ENCODE measurements around the gene DMD. TPM values are rescaled to one million over a fixed set of nuclear protein-coding genes. Genes with fewer than 3 reads are reported as not detected.

Gene DMD
- total RNA-seq, 1 donor from 2014 or later: 1.7 TPM

GRCh38 chrX:31909850-31910572 is 1301.3 kb downstream of the DMD start:
- Mint-ChIP-seq H3K9me3 (ENCODE audit: unreplicated experiment) (peaks cover 1% of the 10 kb centered on the region), H3K4me1 (ENCODE audit: low read depth, unreplicated experiment) (no peaks in the 10 kb centered on the region), H3K27ac (ENCODE audit: unreplicated experiment) (no peak overlapping the region), H3K27me3 (ENCODE audit: unreplicated experiment) (no peaks in the 10 kb centered on the region), H3K4me3 (ENCODE audit: unreplicated experiment) (no peak overlapping the region), H3K36me3 (ENCODE audit: unreplicated experiment) (no peaks in the 10 kb centered on the region)
- no peak for TF ChIP-seq CTCF (IDR thresholded peaks at IDR 0.05; ENCODE audit: partially characterized antibody, unreplicated experiment)
- DNase-seq: no peak

- Mint-ChIP-seq H3K36me3 (ENCODE audit: unreplicated experiment) (no peaks in the 10 kb centered on the region), H3K4me1 (ENCODE audit: low read depth, unreplicated experiment) (no peaks in the 10 kb centered on the region), H3K27ac (ENCODE audit: unreplicated experiment) (no peak overlapping the region), H3K4me3 (ENCODE audit: unreplicated experiment) (no peak overlapping the region), H3K9me3 (ENCODE audit: unreplicated experiment) (no peaks in the 10 kb centered on the region), H3K27me3 (ENCODE audit: unreplicated experiment) (peaks cover 1% of the 10 kb centered on the region)
- DNase-seq: no peak
- TF ChIP-seq CTCF (IDR thresholded peaks at IDR 0.05; ENCODE audit: partially characterized antibody, unreplicated experiment): no peak
These were observed 1317.2 kb downstream of the DMD start for GRCh38 chrX:31894152-31894551.

- peaks cover 1% of the 10 kb centered on the region for H3K27me3 Mint-ChIP-seq (ENCODE audit: unreplicated experiment)
- TF ChIP-seq CTCF (IDR thresholded peaks at IDR 0.05; ENCODE audit: partially characterized antibody, unreplicated experiment): no peak
- no peak for DNase-seq
- H3K9me3 Mint-ChIP-seq (ENCODE audit: unreplicated experiment): no peaks in the 10 kb centered on the region
- no peaks in the 10 kb centered on the region for H3K36me3 Mint-ChIP-seq (ENCODE audit: unreplicated experiment)
- H3K4me1 Mint-ChIP-seq (ENCODE audit: low read depth, unreplicated experiment): no peaks in the 10 kb centered on the region
- no peak overlapping the region for H3K27ac Mint-ChIP-seq (ENCODE audit: unreplicated experiment)
- H3K4me3 Mint-ChIP-seq (ENCODE audit: unreplicated experiment): no peak overlapping the region
These were observed 1317.8 kb downstream of the DMD start for GRCh38 chrX:31893525-31893924.

- Mint-ChIP-seq H3K27me3 (ENCODE audit: unreplicated experiment) (peaks cover 1% of the 10 kb centered on the region), H3K9me3 (ENCODE audit: unreplicated experiment) (no peaks in the 10 kb centered on the region), H3K4me3 (ENCODE audit: unreplicated experiment) (no peak overlapping the region), H3K27ac (ENCODE audit: unreplicated experiment) (no peak overlapping the region), H3K4me1 (ENCODE audit: low read depth, unreplicated experiment) (no peaks in the 10 kb centered on the region), H3K36me3 (ENCODE audit: unreplicated experiment) (no peaks in the 10 kb centered on the region)
- TF ChIP-seq CTCF (IDR thresholded peaks at IDR 0.05; ENCODE audit: partially characterized antibody, unreplicated experiment): no peak
- DNase-seq: no peak
These were observed 1322.3 kb downstream of the DMD start for GRCh38 chrX:31889088-31889487.

- DNase-seq: no peak
- Mint-ChIP-seq H3K27me3 (ENCODE audit: unreplicated experiment) (no peaks in the 10 kb centered on the region), H3K27ac (ENCODE audit: unreplicated experiment) (no peak overlapping the region), H3K36me3 (ENCODE audit: unreplicated experiment) (no peaks in the 10 kb centered on the region), H3K4me1 (ENCODE audit: low read depth, unreplicated experiment) (no peaks in the 10 kb centered on the region), H3K4me3 (ENCODE audit: unreplicated experiment) (no peak overlapping the region), H3K9me3 (ENCODE audit: unreplicated experiment) (no peaks in the 10 kb centered on the region)
- TF ChIP-seq CTCF (IDR thresholded peaks at IDR 0.05; ENCODE audit: partially characterized antibody, unreplicated experiment): no peak
These were observed 1326.8 kb downstream of the DMD start for GRCh38 chrX:31884535-31884934.
